ENCODE results near the gene MALT1.

DNA sequence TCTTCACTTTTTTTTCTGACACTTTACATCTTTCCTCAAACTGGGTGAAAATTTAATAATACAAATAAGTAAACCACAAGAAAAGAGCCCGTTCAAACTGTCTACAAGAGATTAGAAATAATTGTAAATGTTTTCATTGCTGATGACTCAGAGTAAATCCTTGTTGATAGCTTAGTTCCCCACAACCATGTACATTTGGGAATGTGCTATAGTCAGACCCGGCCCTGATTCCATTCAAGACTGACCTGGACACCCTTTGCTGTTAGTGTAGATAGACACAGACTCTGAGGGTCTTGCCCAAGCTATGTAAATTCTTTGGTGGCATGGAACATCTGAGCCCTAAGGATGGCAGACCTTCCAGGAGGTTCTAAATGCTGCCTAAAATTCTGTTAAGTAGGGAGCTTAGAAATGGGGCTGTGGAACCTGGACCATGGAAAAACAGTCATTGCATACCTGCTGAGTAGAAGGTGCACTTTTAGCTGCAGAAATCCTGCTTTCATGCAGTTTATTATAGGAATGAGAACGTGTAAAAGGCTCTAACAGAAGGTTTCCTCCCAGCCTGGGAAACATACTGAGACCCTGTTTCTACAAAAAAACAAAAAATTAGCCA is 3.7 kb downstream of the MALT1 start:
- TF ChIP-seq, protein P1, sequence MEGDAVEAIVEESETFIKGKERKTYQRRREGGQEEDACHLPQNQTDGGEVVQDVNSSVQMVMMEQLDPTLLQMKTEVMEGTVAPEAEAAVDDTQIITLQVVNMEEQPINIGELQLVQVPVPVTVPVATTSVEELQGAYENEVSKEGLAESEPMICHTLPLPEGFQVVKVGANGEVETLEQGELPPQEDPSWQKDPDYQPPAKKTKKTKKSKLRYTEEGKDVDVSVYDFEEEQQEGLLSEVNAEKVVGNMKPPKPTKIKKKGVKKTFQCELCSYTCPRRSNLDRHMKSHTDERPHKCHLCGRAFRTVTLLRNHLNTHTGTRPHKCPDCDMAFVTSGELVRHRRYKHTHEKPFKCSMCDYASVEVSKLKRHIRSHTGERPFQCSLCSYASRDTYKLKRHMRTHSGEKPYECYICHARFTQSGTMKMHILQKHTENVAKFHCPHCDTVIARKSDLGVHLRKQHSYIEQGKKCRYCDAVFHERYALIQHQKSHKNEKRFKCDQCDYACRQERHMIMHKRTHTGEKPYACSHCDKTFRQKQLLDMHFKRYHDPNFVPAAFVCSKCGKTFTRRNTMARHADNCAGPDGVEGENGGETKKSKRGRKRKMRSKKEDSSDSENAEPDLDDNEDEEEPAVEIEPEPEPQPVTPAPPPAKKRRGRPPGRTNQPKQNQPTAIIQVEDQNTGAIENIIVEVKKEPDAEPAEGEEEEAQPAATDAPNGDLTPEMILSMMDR (IDR thresholded peaks at IDR 0.05), result no peak
- TF ChIP-seq POLR2A (IDR thresholded peaks at IDR 0.05), result no peak

Data from lower leg skin (tissue), 3 donors.